Esophagus muscularis mucosa (tissue), 4 donors: Measurements from ENCODE around the gene PSG3.
"Not testable (repeated sequence)": the region's sequence is repeated elsewhere in the genome, so short reads cannot be mapped to it uniquely, and the experiment has no call there.

Experiments used
- CTCF ChIP-seq, 3 experiments: fragments of 200-600 bp in 2 of 3; fragments of 450-650 bp in 1 of 3; sonication (generic) in 2 of 3; IDR thresholded peaks; one replicate each; pipeline ENCODE4 v1.5.1; 2017 to 2019; ENCODE audit warnings: antibody characterized with exemption in 3 of 3, mild to moderate bottlenecking in 2 of 3, moderate library complexity in 1 of 3
- EP300 ChIP-seq: sonication (generic); formaldehyde crosslinking; IDR thresholded peaks from one replicate; pipeline ENCODE4 v1.6.1; 2017; ENCODE audit warnings: antibody characterized with exemption
- POLR2A ChIP-seq: fragments of 450-650 bp; IDR thresholded peaks from one replicate; pipeline ENCODE4 v1.6.1; 2017; ENCODE audit warnings: antibody characterized with exemption, moderate library complexity, mild to moderate bottlenecking, low read depth
- POLR2AphosphoS5 ChIP-seq, 2 donors: sonication (generic); formaldehyde crosslinking; IDR thresholded peaks; one replicate each; pipeline ENCODE4 v1.6.1; 2017; ENCODE audit warnings: antibody characterized with exemption in 2 of 2

GRCh38 chr19:42741726-42742607, 1.7 kb upstream of the PSG3 start:
- not testable (repeated sequence) for TF ChIP-seq POLR2AphosphoS5 (IDR thresholded peaks at IDR 0.05); EP300; POLR2A
- peak in 2 of 3 experiments; percentile 27 to 46 for TF ChIP-seq CTCF (IDR thresholded peaks at IDR 0.05)
